Measurements from ENCODE around the gene KLF9. TPM values are rescaled to one million over a fixed set of nuclear protein-coding genes. Genes with fewer than 3 reads are reported as not detected.

KLF9 gene
- total RNA-seq, 2 experiments from 2014 or later = 1.9 to 2.3 TPM

- POLR2A ChIA-PET = no interaction called here
- intact Hi-C loops (cut with micrococcal nuclease; ENCODE audit: unreplicated experiment) = loop anchor here (10.0 kb wide), 1 partner anchor 174 kb away; the partner anchor contains the start of gene SMC5
These were observed 14.3 kb upstream of the KLF9 start for GRCh38 chr9:70428781-70429180.

DNA sequence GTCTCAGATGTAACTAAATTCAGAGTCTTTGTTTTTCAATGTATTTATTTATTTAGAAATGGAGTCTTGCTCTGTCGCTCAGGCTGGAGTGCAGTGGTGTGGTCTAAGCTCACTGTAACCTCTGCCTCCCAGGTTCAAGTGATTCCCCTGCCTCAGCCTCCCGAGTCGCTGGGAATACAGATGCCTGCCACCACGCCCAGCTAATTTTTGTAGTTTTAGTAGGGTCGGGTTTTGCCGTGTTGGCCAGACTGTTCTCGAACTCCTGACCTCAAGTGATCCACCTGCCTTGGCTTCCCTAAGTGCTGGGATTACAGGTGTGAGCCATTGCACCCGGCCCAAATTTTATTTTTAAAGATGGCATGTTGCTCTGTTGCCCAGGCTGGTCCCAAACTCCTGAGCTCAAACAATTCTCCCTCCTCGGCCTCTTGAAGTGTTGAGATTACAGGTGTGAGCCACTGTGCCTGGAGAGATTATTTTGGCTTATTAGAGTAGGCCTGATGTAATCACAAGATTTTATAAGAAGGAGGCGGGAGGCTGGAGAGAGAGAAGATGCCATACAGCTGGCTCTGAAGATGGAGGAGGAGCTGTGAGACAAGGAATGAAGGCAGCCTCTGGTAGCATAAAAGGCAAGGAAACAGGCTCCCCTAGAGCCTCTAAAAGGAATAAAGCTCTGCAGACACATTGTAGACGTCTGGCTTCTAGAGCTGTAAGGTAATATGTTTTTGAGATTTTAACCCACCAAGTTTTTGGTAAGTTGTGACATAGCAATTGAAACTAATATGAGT is 12.9 kb upstream of the KLF9 start:
- no peak for TF ChIP-seq EZH2phosphoT487 (IDR thresholded peaks at IDR 0.05; ENCODE audit: borderline replicate concordance, low read depth, low read length)
- TF ChIP-seq, protein P1, sequence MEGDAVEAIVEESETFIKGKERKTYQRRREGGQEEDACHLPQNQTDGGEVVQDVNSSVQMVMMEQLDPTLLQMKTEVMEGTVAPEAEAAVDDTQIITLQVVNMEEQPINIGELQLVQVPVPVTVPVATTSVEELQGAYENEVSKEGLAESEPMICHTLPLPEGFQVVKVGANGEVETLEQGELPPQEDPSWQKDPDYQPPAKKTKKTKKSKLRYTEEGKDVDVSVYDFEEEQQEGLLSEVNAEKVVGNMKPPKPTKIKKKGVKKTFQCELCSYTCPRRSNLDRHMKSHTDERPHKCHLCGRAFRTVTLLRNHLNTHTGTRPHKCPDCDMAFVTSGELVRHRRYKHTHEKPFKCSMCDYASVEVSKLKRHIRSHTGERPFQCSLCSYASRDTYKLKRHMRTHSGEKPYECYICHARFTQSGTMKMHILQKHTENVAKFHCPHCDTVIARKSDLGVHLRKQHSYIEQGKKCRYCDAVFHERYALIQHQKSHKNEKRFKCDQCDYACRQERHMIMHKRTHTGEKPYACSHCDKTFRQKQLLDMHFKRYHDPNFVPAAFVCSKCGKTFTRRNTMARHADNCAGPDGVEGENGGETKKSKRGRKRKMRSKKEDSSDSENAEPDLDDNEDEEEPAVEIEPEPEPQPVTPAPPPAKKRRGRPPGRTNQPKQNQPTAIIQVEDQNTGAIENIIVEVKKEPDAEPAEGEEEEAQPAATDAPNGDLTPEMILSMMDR (conservative IDR thresholded peaks at IDR 0.05; ENCODE audit: low read length) = no peak
- no peak for DNase-seq (ENCODE audit: low spot score)
- Histone ChIP-seq H3K79me2 (ENCODE audit: insufficient read depth, low read depth, low read length) (no peaks in the 10 kb centered on the region), H3K9me3 (ENCODE audit: low read length) (no peaks in the 10 kb centered on the region), H3K9me2 (ENCODE audit: insufficient read depth, low read length) (no peaks in the 10 kb centered on the region), H3K4me2 (ENCODE audit: low read length) (no peak overlapping the region), H4K20me1 (ENCODE audit: insufficient read depth, low read length) (no peaks in the 10 kb centered on the region), H3K4me3 (ENCODE audit: low read depth, low read length, poor library complexity, severe bottlenecking) (no peak overlapping the region), H3K4me1 (ENCODE audit: insufficient read depth, low read length, poor library complexity, severe bottlenecking) (no peaks in the 10 kb centered on the region), H2AFZ (ENCODE audit: low read length) (no peak overlapping the region), H3K27ac (ENCODE audit: low read depth, low read length, poor library complexity, severe bottlenecking) (no peak overlapping the region), H3K36me3 (ENCODE audit: insufficient read depth, low read length) (no peaks in the 10 kb centered on the region)
- no TSS peak for BruUV-seq (replicated peaks)
- CTCF ChIA-PET (ENCODE audit: unreplicated experiment) = no interaction called here
- intact Hi-C loops (cut with micrococcal nuclease; ENCODE audit: unreplicated experiment) = loop anchor here (10.0 kb wide), 1 partner anchor 173 kb away; the partner anchor contains the start of gene SMC5
- POLR2A ChIA-PET = no interaction called here

More at GRCh38 chr9:70428781-70429180, 14.3 kb upstream of the KLF9 start:
- H3K9me3 ChIP-seq (ENCODE audit: low read length) = no peaks in the 10 kb centered on the region
- no peak overlapping the region for H3K4me3 ChIP-seq (ENCODE audit: low read depth, low read length, poor library complexity, severe bottlenecking)
- H3K27ac ChIP-seq (ENCODE audit: low read depth, low read length, poor library complexity, severe bottlenecking) = no peak overlapping the region
- H3K4me1 ChIP-seq (ENCODE audit: insufficient read depth, low read length, poor library complexity, severe bottlenecking) = no peaks in the 10 kb centered on the region
- H3K9me2 ChIP-seq (ENCODE audit: insufficient read depth, low read length) = no peaks in the 10 kb centered on the region
- TF ChIP-seq EZH2phosphoT487 (IDR thresholded peaks at IDR 0.05; ENCODE audit: borderline replicate concordance, low read depth, low read length) = no peak
- TF ChIP-seq, protein P1 (conservative IDR thresholded peaks at IDR 0.05; ENCODE audit: low read length) = no peak
- BruUV-seq (replicated peaks) = no TSS peak
- no peaks in the 10 kb centered on the region for H3K36me3 ChIP-seq (ENCODE audit: insufficient read depth, low read length)
- no peak for DNase-seq (ENCODE audit: low spot score)
- CTCF ChIA-PET (ENCODE audit: unreplicated experiment) = no interaction called here
- no peaks in the 10 kb centered on the region for H3K79me2 ChIP-seq (ENCODE audit: insufficient read depth, low read depth, low read length)
- H4K20me1 ChIP-seq (ENCODE audit: insufficient read depth, low read length) = no peaks in the 10 kb centered on the region
- H2AFZ ChIP-seq (ENCODE audit: low read length) = no peak overlapping the region
- H3K4me2 ChIP-seq (ENCODE audit: low read length) = no peak overlapping the region

DNA sequence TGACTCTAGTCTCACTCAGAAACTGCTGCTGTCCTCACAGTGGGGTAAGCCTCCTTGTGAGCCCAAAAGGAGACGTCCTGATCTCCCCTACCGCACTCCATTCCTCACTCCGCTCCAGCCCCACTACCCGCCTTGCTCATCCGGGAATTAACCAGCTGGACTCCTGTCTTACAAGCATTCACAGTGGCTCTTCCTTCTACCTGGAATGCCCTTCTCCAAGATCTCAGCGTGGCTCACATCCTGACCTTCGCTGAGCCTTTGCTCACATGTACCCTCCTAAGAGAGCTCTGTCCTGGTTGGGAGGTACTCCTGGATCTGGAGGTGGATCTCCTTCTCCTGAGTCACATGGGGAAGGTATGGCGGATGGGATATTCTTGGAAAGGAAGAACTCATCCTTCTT is 10.7 kb upstream of the KLF9 start:
- CTCF ChIA-PET (ENCODE audit: unreplicated experiment) = no interaction called here
- intact Hi-C loops (cut with micrococcal nuclease; ENCODE audit: unreplicated experiment) = loop anchor here (10.0 kb wide), 1 partner anchor 170 kb away; the partner anchor contains the start of gene SMC5
- H3K36me3 ChIP-seq (ENCODE audit: insufficient read depth, low read length) = no peaks in the 10 kb centered on the region
- TF ChIP-seq, protein P1 (conservative IDR thresholded peaks at IDR 0.05; ENCODE audit: low read length) = no peak
- TF ChIP-seq EZH2phosphoT487 (IDR thresholded peaks at IDR 0.05; ENCODE audit: borderline replicate concordance, low read depth, low read length) = no peak
- no TSS peak for BruUV-seq (replicated peaks)
- no peak for DNase-seq (ENCODE audit: low spot score)
- no peaks in the 10 kb centered on the region for H3K79me2 ChIP-seq (ENCODE audit: insufficient read depth, low read depth, low read length)
- POLR2A ChIA-PET = no interaction called here
- no peak overlapping the region for H3K27ac ChIP-seq (ENCODE audit: low read depth, low read length, poor library complexity, severe bottlenecking)
- H2AFZ ChIP-seq (ENCODE audit: low read length) = no peak overlapping the region
- H3K9me3 ChIP-seq (ENCODE audit: low read length) = no peaks in the 10 kb centered on the region
- H3K4me2 ChIP-seq (ENCODE audit: low read length) = no peak overlapping the region
- H3K4me1 ChIP-seq (ENCODE audit: insufficient read depth, low read length, poor library complexity, severe bottlenecking) = peaks cover 14% of the 10 kb centered on the region
- H3K4me3 ChIP-seq (ENCODE audit: low read depth, low read length, poor library complexity, severe bottlenecking) = no peak overlapping the region
- no peaks in the 10 kb centered on the region for H4K20me1 ChIP-seq (ENCODE audit: insufficient read depth, low read length)
- H3K9me2 ChIP-seq (ENCODE audit: insufficient read depth, low read length) = no peaks in the 10 kb centered on the region

Data from OCI-LY7 (cell line).